Tongue (tissue), 2 donors: ENCODE results near the gene IRGQ. TPM values are rescaled to one million over a fixed set of nuclear protein-coding genes. Genes with fewer than 3 reads are reported as not detected.
"Not testable (repeated sequence)": the region's sequence is repeated elsewhere in the genome, so short reads cannot be mapped to it uniquely, and the experiment has no call there.

Source experiments
- DNase-seq: peaks from one replicate; pipeline ENCODE4 v3.0.0-alpha.2; 2015
- total RNA-seq: library from RNA; depleted of rRNA; stranded (reverse); fragments of >200 nt; gene quantifications from one replicate; pipeline ENCODE4 v1.2.3, GENCODE V29; 2014

IRGQ gene
- total RNA-seq, 1 donor from 2014 or later = 26.0 TPM

DNA sequence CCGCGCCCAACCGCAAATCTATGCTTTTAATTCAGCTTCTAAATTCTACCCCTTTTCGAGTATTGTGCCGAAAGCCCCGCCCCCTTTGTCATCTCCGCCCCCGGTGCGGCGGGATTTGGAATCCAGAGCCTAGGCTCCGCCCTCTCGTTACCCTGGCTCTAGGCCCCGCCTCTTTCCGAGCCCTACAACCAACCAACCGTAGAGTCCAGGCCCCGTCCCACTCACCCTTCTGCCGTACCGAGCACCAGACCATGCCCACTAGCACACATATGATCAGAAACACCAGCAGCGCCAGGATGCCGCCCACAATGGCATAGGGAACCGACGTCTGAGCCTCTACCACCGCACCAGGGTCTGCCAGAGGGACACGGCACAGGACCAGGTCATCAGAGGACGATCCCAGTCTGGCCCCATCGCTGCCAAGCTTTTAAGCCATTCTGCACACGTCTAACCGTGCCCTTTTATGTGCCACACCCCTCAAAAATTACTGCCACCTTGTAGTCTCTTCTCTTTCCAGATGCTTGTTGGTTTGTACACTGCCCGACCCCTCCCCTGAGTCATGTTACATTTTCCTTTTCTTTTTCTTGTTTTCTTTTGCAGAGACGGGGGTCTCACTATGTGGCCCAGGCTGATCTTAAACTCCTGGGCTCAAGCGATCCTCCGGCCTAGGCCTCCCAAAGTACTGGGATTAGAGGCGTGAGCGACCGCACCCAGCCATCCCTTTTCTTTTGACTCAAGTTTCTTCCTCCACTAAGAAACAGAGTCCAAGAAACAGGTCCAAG lies 28.1 kb upstream of the IRGQ start:
- no peak for DNase-seq

DNA sequence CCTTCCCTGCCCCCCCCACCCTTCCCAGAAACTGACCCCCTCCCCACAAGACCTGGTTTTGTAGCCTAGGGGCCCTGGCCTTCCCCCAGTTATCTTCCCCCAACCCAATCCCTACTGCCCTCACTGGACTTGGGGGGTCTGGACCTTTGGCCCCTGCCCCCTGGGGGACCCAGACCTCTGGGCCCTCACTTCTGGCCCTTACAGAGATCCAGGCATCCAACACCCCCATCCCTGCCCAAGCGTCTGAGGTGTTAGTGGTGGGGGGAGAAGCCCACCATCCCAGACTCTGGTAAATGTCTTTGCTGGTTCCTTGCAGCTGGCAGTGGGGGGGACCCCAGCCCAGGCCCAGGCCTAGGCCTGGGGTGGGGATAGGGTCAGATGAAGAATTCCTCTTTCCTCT lies 27.0 kb upstream of the IRGQ start:
- no peak for DNase-seq

DNA sequence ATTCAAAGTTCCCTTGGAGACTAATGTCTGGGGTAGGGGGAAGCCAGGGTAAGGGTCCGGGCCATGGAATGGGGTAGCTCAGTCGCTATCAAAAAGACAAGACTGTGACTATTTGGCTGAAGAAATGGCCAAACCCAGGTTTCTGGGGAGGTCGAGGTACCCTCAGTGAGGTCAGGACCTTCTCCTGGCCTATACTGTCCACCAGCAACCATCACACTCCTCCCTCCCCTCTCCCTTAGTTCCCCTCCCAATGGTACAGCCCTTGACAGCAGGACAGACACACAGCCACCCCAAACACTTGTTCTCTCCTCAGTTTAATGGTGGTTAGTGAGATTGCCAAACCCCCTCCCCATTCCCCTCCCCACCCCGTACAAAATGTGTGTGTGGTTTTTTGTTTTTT lies 26.1 kb upstream of the IRGQ start:
- DNase-seq = no peak

DNA sequence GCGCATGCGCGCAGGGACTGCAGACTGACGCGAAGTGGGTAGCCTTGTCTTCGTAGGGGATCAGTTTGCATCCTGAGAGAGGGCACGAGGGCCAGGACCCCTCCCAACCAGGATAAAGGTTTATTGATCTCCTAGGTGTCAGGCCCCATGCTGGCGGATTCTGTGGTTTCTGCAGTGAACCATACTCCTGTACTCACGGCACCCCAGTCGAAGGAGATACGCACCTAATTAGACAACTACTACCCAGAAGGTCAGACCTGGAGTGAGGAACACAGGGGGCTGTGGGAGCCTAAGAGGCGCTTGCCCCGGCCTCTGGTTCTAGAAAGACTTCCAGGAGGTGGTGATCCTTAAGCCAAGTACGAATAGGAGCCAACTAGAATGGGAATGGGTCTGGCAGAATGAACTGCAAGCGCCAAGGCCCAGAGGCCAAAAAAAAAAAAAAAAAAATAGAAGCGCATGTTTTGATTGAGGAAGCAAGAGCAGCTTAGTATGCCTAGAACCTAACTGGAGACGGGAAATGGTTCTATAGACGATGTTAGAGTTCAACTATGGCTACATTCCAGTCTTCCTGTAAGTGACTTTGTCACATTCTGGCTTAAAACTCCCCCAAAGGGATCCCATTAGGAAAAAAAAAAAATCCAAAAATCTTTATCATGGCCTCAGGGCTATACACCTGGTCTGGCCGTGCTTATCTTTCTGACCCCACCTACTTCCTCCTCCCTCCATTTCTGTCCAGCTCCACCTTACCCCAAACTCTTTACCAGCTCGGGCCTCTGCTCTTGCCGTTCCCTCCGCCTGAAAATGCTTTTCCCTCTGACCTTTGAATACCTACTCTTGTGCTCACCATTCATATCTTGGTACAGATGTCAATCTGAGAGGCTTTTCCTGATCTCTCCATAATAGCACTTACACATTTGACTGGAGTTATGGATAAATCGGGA lies 24.4 kb upstream of the IRGQ start:
- no peak for DNase-seq

DNA sequence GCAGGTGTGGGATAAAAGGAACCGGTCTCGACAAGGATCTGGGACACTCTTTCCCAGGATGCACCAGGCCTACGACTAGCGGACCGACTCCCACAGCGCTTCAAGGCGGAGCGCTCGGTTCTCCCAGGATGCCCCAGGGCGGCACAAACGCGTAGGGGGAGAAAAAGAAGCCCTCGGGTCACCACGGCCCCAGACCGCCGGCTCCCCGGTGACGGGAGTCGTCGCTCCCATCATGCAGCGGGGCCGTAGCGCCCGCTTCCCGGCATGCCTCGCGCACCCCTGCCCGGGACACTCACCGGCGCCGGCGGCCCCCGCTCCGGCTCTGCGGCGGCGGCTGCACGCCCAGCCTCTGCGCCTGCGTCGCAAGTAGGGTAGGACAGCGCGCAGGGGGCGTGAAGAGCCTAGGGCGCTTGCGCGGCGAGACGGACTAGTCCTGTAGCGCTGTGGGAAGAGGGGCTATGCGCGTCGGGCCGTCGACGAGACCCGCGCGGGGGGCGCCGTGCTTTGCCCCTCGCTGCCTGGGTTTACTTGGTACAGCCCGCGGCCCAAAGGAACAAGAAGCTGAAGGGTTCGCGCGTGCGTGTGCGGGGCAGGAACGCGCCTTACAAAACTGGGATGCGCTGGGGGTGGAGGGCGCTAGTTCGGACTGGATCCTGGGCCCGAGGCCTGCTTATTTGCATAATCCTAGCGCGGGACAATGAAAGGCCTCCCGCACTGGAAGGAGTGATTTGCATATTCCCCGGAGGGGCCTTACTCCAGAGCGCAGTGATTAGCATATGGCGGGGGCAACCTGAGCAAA lies 23.5 kb upstream of the IRGQ start, which contains the start of gene ZNF428:
Gene ZNF428 (minus strand): TSS at position 368 of the 799 bp plus-strand sequence. CDS start 5,325 bp downstream, outside the sequence.
- peak; percentile 97 for DNase-seq

DNA sequence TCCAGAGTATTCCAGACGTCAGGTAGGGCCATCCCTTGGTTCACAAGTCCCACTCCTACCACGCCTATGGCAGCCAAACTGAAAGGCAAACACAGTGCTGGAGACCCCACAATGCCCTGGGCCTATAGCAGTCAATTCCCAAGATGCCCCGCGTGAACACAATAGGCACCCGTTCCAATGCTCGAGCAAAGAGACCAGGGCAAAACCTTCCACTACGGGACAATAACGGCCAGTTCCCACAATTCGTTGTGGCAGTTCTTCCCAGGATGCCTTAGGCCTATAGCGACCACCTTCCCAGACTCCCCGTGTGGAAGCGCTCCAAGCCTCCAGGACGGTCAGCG lies 23.0 kb upstream of the IRGQ start:
- DNase-seq = no peak

DNA sequence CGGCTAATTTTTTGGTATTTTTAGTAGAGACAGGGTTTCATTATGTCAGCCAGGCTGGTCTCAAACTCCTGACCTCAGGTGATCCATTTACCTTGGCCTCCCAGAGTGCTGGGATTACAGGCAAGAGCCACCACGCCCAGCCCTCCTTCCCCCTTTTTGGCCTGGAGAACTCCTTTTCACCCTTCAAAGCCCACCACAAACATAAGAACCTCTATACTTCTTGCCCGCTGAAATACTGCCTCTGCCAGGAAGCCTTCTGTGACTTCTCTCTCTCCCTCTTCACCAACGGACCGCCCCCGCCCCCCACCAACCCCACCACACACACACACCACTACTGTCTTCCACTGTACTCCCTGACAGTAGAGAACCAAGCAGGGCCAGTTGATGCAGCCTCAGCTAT lies 21.0 kb upstream of the IRGQ start:
- no peak for DNase-seq

DNA sequence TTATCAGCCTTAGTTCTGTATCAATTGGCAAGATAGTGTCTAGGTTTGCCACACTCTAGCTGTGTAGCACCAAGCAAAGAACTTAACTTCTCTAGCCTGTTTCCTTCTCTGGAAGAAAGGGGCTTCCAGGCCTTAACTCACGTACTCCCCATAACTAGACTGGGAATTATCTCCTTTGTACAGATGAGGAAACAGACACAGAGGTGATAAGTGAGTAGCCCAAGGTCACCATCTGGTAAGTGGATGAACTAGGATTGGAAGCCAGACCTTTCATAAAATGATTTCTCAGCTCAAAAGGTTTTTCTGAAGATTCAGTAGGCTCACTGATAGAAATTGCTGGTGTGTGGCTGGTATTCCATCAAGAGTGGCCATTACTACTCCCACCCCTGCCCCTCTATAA lies 20.4 kb upstream of the IRGQ start:
- DNase-seq = no peak

DNA sequence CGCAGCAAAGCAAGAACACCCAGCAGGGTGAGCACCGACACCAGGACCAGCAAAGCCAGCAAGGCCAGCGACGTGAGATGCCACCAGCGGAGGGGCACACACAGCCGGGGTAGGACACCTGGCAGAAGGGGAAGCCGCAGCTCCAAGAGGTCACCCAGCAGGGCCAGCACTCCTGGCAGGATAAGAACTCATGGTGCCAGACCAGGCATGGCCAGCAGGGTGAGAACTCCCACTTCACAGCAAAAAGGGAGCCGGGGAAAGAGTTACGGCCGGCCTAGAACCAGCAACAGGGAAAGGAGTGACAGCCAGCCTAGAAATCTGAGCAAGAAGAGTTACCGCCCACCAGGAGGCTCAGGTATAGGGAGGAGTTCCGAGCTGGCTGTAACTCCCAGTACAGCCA lies 16.4 kb upstream of the IRGQ start:
- no peak for DNase-seq

DNA sequence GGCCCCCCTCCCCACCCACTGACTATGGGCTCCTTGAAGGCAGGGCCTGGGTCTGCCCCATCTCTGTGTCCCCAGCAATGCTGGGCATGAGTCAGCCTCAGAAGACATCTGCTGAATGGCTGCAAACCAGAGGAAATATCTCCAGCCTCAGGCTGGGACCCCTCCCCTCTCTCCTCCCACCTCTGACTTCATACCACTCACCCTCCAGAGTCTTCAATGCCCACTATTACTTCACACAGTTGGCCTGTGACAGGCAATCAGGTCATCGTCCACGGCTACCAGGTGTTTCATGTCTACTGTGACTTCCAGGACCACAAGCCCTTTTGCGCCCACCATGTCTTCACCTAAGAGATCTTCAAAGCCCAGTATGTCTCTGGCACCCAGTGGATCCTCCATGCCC lies 15.9 kb upstream of the IRGQ start, which contains the start of gene SRRM5:
Gene SRRM5 (plus strand): TSS at position 301 of the 400 bp plus-strand sequence. CDS start 34 bp downstream, at position 335.
- DNase-seq = no peak

DNA sequence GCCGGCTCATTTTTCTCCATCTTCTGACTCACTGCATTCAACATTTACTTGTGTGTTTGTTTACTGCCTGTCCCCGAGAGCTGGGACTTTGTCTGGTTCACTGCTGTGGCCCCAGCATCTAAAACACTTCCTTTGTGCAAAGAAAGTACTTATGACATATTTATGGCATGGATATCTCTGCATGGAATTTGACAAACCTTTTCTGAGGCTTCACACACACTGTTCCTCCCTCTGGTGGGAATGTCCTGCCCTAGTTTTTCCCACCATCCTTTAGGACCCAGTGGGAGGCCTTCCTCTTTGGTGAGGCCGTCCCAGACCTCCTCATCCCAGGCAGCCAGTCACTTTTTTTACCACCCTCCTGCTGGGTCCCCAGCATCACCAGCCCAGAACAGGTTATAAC lies 14.6 kb upstream of the IRGQ start:
- no peak for DNase-seq

DNA sequence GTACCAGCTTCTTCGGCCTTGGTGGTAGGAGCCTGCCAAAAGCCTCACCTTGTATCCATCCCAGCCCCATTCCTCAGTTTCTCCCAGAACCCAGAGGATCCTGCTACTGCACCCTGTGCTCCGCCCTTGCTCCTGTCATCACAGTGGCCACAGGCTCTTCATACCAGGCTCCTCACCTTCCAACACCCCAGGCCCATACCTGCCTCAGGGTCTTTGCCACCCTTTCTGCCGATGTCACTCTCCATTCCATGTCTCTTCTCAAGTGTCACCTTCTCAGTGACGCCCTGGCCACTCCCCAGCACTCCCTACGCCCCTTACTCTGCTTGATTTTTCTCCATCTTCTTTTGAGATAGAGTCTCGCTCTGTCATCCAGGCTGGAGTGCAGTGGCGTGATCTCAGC lies 13.9 kb upstream of the IRGQ start:
- no peak for DNase-seq

DNA sequence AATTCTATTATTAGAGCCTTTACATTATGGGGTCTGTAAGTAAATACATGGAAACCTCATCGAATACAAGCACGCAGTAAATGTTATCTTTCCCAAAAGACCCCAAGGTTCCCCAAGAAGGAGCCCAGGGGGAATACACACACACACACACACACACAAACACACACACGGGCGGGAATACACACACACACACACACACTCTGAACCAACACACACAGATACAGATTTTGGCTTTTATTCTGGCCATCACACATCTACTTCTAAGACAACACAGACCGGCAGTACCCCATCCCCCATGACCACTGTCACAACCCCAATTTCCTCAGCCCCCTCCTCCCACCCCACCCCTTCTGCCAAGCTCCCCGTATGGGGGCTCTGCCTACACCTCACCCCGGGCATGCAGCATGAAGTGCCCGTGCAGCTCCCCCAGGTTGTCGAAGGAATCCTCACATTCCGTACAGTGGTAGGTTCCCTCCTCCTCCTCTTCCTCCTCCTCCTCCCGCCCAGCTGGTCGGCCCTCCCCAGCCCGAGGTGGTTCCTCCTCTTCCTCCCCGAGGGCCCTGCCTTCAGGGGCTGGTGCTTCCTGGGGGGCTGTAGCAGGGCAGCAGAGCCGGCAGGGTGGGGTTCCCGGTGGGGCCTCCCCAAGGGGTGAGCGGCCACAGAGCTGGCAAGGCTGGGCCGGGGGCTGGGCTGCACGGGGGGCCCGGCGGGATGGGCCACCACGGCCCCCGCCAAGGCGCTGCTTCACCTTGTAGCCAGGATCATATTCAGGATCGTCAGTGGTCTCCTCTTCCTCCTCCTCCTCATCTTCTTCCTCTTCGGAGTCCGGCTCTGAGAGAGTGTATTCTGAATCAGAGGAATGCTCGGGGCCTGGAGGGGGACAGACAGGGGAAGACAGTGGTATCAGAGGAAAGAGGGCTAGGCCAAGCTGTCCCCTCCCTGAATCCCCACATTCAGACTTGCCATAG lies 11.6 kb upstream of the IRGQ start:
- no peak for DNase-seq

DNA sequence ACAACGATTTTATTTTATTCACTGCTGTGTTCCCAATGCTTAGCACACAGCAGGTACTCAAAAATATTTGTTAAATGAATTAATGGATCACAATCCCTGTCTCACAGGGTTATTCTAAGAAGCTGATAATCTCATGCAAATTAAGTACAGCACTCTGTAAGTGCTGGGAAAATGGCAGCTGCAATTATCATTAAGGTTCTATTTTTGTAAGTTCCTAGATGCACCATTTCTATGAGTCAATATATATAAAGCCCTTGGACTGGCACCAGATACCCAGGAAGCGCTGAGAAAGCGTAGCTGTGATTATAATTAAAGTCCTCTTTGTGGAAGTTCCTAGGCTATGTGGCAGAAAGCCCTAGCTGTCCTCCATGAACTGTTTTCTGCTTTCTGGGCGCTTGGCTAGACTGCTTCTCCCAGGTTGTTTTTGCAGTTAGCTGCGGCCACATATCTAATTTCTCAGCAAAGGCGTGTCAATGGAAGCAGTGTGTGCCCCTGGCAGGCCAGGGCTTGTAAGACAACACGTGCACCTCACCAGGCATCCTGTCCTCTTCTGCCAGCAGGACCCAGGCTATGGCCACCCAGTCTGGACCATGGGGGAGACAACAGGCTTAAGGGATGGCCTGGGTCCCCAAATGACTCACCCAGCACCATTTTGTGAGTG lies 10.8 kb upstream of the IRGQ start:
- DNase-seq = peak; percentile 37

DNA sequence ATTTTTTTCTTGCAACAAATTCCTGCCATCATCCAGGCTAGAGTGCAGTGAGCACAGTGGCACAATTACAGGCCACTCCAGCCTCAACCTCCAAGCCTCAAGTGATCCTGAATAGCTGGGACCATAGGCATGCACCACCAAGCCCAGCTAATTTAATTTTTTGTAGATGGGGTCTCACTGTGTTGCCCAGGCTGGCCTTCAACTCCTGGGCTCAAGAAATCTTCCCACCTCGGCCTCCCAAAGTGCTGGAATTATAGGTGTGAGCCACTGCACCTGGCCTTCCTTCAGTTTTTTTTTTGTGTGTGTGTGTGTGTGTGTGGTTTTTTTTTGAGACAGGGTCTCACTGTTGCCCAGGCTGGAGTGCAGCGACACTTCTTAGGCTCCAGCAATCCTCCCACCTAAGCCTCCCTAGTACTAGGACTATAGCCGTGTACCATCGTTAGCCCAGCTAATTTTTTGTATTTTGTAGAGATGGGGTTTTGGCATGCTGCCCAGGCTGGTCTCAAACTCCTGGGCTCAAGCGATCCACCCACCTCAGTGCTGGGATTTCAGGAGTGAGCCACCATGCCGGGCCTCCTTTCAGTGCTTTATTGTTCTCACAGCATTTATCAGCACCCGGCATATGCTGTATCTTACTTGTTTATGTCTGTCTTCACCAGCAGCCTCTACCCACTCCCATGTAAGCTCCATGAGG lies 10.1 kb upstream of the IRGQ start:
- DNase-seq = no peak

DNA sequence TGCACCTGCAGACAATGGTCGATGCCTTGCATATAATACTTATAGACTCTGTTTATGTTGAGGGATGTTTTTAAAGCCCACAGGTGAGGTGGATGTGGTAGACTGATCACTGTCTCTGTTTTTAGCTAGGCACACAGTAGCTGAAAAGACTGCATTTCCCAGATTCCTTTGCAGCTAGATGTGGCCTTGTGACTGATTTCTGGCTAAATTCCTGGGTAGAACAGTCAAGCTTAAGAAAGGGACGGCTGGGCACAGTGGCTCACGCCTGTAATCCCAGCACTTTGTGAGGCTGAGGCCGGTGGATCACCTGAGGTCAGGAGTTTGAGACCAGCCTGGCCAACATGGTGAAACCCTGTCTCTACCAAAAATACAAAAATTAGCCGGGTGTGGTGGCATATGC lies 4.4 kb upstream of the IRGQ start:
- DNase-seq = not testable (repeated sequence)

DNA sequence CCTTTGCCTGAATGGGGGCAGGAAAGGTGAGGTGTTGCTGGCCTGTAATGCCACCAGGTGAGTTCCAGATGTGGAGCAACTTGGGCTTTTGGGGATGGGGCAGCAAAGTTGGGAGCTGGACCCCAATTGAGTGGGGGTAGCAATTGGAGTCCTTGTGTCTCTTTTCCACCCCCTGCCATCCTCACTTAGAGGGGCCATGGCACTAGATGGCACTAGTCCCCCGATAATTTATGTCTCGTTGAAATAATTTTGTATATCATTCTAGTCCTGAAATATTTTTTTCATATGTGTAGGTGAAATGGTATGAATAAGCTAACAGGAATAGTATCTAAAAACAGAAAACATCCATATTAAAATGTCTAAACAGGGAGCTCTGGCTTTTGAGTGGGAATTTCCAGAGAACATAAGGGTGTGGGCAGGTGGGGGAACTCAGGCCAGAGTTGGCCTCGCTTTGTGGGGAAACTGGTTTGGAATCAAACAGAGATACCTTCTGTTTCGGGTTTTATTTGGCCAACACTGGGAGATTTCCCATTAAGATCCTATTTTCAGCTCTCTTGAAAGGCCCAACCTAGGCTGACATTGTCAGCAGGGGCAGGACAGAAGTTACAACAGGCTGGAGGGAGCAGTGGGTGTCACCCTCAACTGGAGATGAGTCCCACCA lies 3.8 kb upstream of the IRGQ start:
- no peak for DNase-seq

DNA sequence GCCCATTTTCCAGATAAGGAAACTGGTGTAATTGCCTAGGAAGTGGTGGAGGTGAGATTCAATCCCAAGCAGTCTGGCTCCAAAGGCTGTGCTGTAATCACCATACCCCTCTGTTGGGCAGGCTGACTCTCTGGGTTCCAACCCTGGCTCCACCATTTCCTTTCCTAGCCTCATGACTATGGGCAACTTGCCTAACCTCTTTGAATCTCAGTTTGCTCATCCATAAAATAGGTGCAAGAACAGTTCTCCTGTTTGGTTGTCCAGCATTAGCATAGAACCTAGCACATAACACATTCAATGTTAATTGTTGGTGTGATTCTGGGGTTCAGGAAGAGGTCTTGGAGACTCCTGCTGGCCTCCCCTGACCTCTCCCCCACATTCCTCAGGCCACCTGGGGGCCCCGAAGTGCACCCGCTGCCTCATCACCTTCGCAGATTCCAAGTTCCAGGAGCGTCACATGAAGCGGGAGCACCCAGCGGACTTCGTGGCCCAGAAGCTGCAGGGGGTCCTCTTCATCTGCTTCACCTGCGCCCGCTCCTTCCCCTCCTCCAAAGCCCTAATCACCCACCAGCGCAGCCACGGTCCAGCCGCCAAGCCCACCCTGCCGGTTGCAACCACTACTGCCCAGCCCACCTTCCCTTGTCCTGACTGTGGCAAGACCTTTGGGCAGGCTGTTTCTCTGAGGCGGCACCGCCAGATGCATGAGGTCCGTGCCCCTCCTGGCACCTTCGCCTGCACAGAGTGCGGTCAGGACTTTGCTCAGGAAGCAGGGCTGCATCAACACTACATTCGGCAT lies 2.7 kb upstream of the IRGQ start:
- no peak for DNase-seq

DNA sequence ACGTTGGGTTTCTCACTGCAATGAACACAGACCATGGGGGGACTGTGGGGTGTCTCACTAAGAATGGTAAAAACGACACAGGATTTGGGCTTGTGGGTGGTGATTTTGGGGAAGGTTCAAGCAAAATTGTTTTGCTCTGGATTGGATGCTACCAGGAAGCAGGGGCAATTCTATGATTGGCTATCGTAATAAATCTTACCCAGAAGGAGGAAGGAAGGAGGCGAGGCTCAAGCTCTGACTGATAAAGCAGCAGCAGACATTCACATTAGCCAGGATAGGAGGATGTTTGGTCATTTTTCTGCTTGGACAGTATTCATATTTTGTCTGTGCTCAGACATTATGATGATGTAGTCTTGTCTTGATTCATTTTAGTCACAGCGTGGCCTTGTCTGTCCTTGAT lies 1.9 kb upstream of the IRGQ start:
- DNase-seq = no peak
